ENCODE data around the gene MS4A4E.

Gene MS4A4E

DNA sequence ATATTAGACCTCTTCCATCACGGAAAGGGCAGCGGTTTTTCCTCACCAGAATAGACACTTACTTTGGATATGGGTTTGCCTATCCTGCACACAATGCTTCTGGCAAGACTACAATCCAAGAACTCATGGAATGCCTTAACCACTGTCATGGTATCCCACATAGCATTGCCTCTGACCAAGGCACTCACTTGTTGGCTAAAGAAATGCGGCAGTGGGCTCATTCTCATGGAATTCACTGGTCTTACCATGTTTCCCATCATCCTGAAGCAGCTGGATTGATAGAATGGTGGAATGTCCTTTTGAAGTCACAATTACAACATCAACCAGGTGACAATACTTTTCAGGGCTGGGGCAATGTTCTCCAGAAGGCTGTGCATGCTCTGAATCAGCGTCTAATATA is 20.8 kb downstream of the MS4A4E start:
- TF ChIP-seq CTCF (conservative IDR thresholded peaks at IDR 0.05; ENCODE audit: control insufficient read depth, insufficient read depth, low read depth, low read length) = no peak
- no peak for DNase-seq (ENCODE audit: low read depth)
- H3K4me3 ChIP-seq (ENCODE audit: control insufficient read depth, low read depth, low read length) = no peak overlapping the region

DNA sequence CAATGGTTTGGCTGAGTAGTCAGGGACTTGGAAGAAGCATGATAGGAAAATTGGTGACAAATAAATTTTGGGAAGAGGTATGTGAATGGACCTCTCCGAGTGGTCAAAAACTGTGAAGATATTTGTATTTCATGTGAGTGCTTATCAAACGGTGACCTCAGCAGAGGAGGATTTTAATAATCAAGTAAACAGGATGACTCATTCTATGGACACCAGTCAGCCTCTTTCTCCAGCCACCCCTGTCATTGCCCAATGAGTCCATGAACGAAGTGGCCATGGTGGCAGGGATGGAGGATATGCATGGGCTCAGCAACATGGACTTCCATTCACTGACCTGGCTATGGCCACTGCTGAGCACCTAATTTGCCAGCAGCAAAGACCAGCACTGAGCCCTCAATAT is 21.2 kb downstream of the MS4A4E start:
- H3K4me3 ChIP-seq (ENCODE audit: control insufficient read depth, low read depth, low read length) = no peak overlapping the region
- no peak for DNase-seq (ENCODE audit: low read depth)
- no peak for TF ChIP-seq CTCF (conservative IDR thresholded peaks at IDR 0.05; ENCODE audit: control insufficient read depth, insufficient read depth, low read depth, low read length)

DNA sequence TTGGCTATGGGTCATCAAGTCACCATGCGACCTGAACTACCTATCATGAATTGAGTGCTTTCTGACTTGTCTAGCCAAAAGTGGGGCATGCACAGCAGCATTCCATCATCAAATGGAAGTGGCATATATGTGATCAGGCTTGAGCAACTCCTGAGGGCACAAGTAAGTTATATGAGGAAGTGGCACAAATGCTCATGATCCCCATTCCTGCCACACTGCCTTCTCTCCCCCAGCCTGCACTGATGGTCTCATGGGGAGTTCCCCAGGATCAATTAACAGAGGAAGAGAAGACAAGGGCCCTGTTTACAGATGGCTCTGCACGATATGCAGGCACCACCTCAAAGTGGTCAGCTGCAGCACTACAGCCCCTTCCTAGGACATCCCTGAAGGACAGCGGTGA is 21.8 kb downstream of the MS4A4E start:
- no peak for TF ChIP-seq CTCF (conservative IDR thresholded peaks at IDR 0.05; ENCODE audit: control insufficient read depth, insufficient read depth, low read depth, low read length)
- no peak overlapping the region for H3K4me3 ChIP-seq (ENCODE audit: control insufficient read depth, low read depth, low read length)
- DNase-seq (ENCODE audit: low read depth) = no peak

DNA sequence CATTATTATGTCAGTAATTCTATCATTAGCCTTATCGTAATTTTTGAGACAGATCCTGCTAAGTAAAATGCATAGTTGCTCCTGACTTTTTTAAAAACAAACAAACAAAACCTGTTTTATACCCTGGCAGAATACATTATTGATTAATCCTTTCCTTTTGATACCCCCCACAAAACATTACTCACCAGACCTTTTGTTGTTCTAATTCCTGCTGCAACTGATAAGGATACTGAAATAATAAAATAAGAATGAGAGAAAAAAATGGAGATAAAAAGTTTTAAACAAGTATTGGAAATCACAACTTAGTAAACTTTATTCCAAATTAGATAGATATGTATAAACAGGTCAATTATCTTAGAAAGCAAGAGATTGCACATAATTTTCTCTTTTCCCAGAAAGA is 28.6 kb downstream of the MS4A4E start:
- no peak for DNase-seq (ENCODE audit: low read depth)
- no peak for TF ChIP-seq CTCF (conservative IDR thresholded peaks at IDR 0.05; ENCODE audit: control insufficient read depth, insufficient read depth, low read depth, low read length)
- H3K4me3 ChIP-seq (ENCODE audit: control insufficient read depth, low read depth, low read length) = no peak overlapping the region

GRCh38 chr11:60211206-60211605 is 31.7 kb downstream of the MS4A4E start:
- no peak overlapping the region for H3K4me3 ChIP-seq (ENCODE audit: control insufficient read depth, low read depth, low read length)
- DNase-seq (ENCODE audit: low read depth) = no peak
- no peak for TF ChIP-seq CTCF (conservative IDR thresholded peaks at IDR 0.05; ENCODE audit: control insufficient read depth, insufficient read depth, low read depth, low read length)

DNA sequence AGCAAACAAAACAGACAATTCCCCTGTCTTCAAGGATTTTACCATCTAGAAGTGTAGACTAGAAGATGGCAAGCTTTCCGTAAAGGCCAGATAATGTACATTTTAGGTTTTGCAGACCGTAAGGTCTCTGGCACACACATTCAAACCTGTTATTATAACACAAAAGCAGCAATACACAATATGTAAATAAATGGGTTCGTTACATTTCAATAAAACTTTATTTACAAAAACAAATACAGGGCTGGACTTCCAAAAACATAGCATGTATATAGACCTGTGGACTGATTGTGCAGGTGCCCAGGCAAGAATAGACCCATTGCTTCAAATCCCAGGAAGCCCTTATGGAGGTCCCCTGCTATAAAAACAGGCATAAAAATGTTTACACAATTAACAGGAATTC is 33.0 kb downstream of the MS4A4E start:
- TF ChIP-seq CTCF (conservative IDR thresholded peaks at IDR 0.05; ENCODE audit: control insufficient read depth, insufficient read depth, low read depth, low read length) = no peak
- no peak overlapping the region for H3K4me3 ChIP-seq (ENCODE audit: control insufficient read depth, low read depth, low read length)
- no peak for DNase-seq (ENCODE audit: low read depth)

DNA sequence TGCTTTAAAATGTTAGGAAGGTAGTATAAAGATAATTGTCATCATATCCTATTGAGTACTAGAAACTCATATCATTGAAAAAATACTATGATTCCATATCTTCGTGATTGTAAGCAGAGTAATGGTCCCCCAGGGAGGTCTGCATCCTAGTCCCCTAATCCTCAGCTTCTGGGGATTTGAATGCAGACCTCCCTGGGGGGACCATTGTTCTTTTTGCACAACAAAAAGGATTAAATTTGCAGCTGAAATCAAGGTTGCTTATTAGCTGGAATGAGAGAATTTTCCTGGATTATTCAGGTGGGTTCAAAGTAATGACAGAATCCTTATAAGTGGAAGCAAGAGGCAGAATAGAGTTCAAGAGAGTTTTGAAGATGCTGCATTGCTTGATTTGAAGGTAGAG is 34.0 kb downstream of the MS4A4E start:
- no peak overlapping the region for H3K4me3 ChIP-seq (ENCODE audit: control insufficient read depth, low read depth, low read length)
- TF ChIP-seq CTCF (conservative IDR thresholded peaks at IDR 0.05; ENCODE audit: control insufficient read depth, insufficient read depth, low read depth, low read length) = no peak
- DNase-seq (ENCODE audit: low read depth) = no peak
